HG03571 (cell line): Measurements from ENCODE around the gene SELENOI.
"Not testable (repeated sequence)": the region's sequence is repeated elsewhere in the genome, so short reads cannot be mapped to it uniquely, and the experiment has no call there.

Experiments used
- ATAC-seq: cut with Tn5 transposase; IDR thresholded peaks from one replicate; pipeline ENCODE4 v1.9.1; 2021; ENCODE audit not compliant: unreplicated experiment

SELENOI gene

DNA sequence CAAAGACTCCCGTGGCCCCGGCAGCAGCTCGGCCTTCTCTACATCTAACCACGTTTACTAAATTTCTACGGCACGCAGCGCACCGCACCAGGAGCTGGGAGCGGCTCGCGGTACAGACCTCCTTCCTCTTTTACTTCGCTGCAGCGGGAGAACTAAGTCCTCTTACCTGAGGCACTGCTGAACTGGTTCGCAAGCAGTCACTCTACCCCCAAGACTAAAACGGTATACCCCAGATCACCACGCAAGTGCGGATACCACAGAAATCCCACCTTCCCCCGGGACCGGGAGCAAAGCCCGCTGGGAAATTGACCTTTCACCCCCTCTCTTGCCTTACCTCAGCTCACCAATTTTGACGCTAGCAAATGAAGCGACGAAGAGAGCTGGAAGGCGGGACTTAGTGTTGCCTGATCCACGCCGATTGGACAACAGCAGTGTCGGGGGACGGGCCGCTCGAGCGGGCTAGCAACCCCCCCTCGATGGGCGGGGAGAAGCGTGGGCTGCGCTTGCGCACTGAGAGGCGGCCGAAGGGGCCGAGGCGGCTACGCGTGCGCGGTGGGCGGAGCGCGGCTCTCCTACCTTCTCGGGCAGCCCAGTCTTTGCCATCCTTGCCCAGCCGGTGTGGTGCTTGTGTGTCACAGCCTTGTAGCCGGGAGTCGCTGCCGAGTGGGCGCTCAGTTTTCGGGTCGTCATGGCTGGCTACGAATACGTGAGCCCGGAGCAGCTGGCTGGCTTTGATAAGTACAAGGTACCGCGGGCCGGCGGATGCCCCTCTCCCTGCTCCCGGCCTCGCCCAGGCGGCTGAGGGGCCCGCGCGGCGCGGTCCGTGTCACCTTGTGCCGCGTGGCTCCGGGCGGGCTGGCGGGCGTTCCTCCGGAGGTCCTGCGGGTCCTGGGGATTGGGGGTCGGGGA lies at the start of gene SELENOI:
TSS of gene SELENOI (plus strand) at position 599 of the 909 bp plus-strand sequence. CDS start at position 689, 90 bp downstream.
- peak; percentile 87 for ATAC-seq

DNA sequence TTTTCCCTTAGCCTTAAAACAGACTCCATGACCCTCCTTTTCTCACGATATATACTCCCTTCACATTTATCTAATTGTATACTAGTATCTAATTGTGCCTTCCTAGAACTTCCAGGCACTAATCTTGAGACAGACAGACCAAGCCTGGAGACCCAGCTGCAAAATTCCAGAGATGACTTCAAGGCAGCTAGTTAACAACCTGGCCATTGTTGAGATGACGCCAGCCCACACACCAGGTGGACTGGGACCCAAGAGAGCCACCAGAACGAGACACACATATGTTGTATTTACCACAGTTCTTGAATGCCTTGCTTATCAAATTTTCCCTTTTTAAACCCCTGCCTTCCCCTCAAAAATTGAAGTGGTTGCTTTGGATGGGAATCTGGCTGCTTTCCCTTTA lies 48.9 kb upstream of the SELENOI start:
- ATAC-seq = no peak

GRCh38 chr2:26298286-26298637 lies 47.7 kb upstream of the SELENOI start:
- ATAC-seq = no peak

DNA sequence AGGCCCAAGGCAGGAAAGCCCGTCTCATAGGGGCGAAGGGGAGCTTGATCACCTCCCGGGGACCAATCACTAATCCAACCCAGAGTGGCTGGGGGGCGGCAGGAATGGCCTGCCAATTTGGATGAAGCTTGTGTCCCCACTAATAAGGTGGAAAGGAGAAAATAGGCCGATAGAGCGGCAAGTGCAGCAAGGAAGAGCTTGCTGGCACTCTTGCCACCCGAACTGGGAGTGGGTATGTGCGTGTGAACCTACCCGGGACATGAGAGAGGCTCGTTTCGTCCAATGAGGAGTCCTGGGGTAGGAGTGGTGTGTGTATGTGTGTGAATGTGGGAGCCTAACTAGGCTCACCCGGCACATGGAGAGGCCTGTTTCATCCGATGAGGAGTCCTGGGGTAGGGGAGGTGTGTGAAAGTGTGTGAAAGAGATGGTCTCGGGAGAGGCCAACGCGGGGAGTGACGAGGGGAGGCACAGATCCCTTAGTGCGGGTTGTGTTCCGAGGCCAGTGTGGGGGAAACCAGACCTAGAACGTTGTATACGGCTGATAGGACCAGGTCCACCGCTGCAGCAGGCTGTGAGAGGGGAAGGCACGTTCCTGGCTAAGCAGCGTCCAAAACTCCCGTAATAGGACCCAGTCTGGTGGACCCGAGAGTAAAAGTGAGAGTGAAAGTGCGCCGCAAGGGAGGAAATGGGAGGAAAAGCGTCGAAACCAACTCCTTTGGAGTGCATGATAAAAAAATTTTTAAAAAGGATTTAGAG lies 47.1 kb upstream of the SELENOI start:
- ATAC-seq = no peak

DNA sequence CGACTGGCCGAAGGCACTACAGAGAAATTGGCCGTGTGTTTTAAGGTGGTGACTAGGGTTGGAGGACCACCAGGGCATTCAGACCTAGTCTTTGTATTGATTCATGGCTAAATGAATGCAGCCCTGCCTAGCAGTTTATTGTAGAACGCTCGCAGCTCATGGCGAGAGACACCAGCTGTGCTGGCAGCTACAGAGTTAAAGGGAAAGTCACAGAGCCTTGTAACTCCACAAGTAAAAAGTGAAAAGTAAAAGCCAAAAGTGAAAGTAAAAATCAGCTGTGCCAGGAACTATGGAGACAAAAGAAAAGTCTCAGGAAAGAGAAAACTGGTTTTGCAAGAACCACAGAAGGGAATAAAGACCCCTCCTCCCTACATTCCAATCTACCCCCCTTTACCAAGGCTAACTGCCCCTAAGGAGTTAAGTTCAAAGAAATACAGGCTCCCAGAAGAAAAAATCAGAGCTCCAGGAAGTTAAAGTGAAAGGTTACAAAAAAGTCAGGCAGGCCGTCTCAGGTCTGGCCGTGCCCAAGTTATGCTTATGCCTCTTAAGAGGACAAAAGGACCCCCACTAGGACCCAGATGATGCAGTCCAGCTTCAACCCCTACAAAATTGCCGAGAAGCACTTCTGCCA lies 46.4 kb upstream of the SELENOI start:
- ATAC-seq = no peak

DNA sequence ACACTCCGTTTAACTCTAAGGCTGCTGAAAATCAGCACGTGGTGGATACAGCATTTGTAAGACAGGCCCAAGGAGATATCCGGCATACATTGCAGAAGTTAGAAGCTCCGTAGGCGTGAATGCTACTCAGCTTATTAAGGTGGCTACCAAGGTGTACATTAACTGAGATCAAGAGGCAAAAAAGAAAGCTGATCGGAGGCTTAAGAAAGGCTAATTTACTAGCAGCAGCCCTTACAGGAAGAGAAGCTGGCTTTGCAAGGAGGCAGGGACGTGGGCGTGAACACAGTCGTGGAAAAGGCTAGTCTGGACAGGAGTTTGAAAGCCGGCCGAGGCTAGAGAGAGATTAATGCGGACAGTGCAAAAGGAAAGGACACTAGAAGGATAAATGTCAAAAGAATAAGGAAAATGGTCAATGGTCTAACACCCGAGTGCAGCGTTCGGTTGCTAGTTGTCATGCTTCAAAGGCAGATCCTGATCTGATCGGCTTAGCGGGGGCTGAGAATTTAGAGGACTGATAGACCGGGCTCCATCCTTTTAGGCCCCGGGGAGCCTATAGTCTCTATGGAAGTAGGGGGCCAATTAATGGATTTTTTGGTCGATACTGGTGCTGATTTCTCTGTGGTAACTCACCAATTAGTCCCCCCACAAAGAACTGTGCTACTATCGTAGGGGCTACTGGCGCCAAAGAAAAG lies 45.6 kb upstream of the SELENOI start:
- ATAC-seq = no peak

DNA sequence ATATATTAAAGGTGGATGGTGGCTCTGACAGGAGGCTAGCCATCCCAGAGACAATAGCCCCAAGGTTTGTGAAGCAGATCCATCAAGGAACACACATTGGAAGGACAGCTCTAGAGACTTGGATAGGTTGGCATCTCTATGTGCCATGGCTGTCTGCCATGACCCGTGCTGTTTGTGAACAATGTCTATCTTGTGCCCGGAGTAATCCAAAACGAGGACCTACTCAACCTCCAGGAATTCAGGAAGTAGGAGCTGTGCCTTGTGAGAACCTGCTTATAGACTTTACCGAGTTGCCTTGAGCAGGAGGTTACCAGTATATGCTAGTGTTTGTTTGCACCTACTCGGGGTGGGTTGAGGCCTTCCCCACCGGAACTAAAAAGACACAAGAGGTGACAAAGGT lies 43.1 kb upstream of the SELENOI start:
- ATAC-seq = no peak

- not testable (repeated sequence) for ATAC-seq
Observed at GRCh38 chr2:26305094-26305493, 40.8 kb upstream of the SELENOI start.

GRCh38 chr2:26305540-26305939 lies 40.4 kb upstream of the SELENOI start:
- ATAC-seq = no peak

GRCh38 chr2:26309921-26310320 lies 36.0 kb upstream of the SELENOI start:
- ATAC-seq = no peak

DNA sequence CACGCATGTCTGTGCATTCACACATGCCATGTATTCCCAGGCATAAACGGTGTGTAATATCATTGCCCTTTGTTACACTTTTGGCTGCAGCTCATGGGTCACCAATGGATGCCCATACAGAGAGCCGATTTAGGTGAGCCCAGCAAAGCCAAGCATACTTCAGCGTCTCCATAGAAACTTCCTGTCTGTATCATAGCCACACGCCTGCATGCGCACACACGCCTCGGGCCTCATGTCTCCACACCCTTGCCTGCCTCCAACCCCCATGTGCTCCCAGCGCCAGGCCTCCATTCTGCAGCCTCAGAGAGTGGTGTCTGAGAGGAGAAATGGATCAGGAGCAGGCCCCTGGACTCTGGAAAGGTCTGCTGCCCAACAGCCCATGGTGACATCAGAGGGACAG lies 33.5 kb upstream of the SELENOI start:
- ATAC-seq = no peak

DNA sequence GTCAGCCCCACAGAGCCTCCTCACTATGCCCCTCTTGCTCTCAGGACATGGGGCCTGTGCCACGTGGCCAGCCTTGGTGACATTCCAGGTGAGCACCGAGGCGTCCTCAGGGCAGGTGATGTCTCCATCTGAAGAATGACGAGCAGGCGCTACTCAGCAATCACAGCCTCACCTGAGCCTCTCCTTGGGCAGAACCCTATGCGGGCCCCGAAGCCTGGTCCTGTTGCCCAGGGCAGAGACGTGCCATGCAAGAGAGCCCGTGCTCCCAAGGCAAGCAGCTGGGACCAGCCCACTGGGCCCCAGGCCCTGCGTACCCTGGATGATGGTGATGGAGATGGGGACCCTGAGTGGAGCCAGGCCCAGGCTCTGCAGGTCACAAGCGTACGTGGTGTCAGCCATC lies 32.5 kb upstream of the SELENOI start:
- no peak for ATAC-seq

DNA sequence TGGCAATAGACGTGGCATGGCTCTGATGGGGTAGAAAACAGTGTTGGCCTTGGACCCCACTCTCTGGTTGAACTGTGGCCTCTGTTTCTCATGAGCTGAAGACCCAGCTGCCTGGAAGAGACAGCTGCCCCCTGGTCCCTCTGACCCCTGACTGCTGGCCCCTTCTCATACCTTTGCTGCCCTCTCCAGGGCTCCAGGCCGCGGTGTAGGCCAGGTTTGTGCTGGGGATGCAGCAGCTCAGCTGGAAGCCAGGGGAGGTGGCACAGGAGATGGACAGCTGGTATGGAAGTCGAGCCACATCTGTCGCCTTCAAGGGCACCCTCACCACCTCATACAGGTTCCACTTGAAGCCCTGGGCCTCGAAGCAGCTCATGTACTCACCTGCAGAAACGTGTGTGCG lies 31.7 kb upstream of the SELENOI start:
- no peak for ATAC-seq

DNA sequence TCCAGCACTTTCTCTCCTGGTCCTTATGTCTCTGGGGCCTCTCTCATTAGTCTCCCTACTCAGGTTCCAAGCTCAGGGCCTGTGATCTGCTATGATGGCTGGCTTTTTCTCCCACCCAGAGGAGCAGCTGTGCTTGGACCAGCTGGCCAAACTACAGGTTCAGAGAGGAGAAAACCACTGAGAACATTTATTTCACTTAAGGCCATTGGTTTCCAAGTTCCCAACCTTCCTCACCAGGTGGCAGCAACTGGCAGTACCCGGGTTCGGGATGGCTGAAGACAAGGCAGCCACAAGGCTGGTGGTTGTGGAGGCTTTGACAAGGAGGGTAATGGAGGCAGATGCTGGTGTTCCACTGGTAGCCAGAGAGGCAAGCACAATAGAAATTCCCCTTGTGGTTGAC lies 29.9 kb upstream of the SELENOI start:
- no peak for ATAC-seq

GRCh38 chr2:26316845-26317244 lies 29.1 kb upstream of the SELENOI start:
- no peak for ATAC-seq

- ATAC-seq = no peak
Observed at GRCh38 chr2:26317377-26318105, 28.4 kb upstream of the SELENOI start.

GRCh38 chr2:26318950-26319349 lies 27.0 kb upstream of the SELENOI start:
- ATAC-seq = no peak

- ATAC-seq = not testable (repeated sequence)
Observed at GRCh38 chr2:26324479-26324878, 21.5 kb upstream of the SELENOI start.

- no peak for ATAC-seq
Observed at GRCh38 chr2:26324903-26325302, 21.0 kb upstream of the SELENOI start.

DNA sequence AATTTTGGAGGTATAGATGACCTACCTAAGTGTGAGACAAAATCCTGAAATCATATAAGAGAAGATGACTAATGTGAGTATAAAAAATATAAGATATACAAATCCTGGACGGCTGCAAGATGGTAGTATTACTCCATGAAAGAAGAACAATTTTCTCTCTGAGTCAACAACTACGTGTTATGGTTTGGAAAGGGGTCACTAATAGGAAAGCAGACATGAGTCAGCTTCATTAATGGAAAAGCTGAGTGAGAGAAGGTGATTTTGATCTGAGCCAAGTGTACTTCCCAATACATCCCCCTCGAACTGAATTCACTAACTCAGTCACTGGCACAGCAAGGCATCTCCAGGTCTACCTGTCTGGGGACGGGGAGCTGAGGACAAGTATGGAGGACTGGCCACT lies 20.1 kb upstream of the SELENOI start:
- ATAC-seq = no peak
